ENCODE data around the gene PDIA5. TPM values are rescaled to one million over a fixed set of nuclear protein-coding genes. Genes with fewer than 3 reads are reported as not detected.
"Not testable (repeated sequence)": the region's sequence is repeated elsewhere in the genome, so short reads cannot be mapped to it uniquely, and the experiment has no call there.

PDIA5 gene
- total and polyA plus RNA-seq, 4 donors: 36.8 to 94.6 (median 63.3) TPM

DNA sequence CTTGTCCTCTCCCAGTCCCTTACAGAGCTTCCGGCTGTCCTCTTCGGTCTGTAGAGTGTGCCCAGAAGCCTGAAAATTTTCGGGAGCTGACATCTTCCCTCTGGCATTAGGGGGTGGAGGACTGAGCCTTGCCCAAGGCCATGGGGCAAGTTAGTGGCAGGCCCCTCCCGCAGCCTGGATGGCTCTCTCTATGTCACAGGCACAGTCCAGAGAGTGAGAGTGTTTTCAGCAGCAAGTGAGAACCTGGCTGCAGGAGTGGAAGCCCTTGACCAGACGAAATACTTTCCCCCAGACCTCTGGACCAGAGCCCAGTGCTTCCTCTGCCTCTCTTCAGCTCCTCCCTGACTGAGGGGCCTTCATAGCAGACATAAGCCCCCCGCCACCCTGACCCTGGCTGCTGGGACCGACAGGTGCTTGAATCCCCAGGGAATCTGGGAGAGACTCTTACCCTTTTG, 84.5 kb downstream of the PDIA5 start:
- H3K27me3 ChIP-seq (ENCODE audit: control insufficient read depth in 4 of 4, insufficient read depth in 4 of 4, low read length in 3 of 4): no peaks in the 10 kb centered on the region
- no peak for TF ChIP-seq HNF4G (IDR thresholded peaks at IDR 0.05)
- no peak for TF ChIP-seq MAX (IDR thresholded peaks at IDR 0.05)
- no peak for TF ChIP-seq SP1 (IDR thresholded peaks at IDR 0.05)
- no peak for TF ChIP-seq TAF1 (conservative IDR thresholded peaks at IDR 0.05)
- TF ChIP-seq, protein P1, sequence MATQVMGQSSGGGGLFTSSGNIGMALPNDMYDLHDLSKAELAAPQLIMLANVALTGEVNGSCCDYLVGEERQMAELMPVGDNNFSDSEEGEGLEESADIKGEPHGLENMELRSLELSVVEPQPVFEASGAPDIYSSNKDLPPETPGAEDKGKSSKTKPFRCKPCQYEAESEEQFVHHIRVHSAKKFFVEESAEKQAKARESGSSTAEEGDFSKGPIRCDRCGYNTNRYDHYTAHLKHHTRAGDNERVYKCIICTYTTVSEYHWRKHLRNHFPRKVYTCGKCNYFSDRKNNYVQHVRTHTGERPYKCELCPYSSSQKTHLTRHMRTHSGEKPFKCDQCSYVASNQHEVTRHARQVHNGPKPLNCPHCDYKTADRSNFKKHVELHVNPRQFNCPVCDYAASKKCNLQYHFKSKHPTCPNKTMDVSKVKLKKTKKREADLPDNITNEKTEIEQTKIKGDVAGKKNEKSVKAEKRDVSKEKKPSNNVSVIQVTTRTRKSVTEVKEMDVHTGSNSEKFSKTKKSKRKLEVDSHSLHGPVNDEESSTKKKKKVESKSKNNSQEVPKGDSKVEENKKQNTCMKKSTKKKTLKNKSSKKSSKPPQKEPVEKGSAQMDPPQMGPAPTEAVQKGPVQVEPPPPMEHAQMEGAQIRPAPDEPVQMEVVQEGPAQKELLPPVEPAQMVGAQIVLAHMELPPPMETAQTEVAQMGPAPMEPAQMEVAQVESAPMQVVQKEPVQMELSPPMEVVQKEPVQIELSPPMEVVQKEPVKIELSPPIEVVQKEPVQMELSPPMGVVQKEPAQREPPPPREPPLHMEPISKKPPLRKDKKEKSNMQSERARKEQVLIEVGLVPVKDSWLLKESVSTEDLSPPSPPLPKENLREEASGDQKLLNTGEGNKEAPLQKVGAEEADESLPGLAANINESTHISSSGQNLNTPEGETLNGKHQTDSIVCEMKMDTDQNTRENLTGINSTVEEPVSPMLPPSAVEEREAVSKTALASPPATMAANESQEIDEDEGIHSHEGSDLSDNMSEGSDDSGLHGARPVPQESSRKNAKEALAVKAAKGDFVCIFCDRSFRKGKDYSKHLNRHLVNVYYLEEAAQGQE (IDR thresholded peaks at IDR 0.05): no peak
- no peak for TF ChIP-seq FOXA2 (IDR thresholded peaks at IDR 0.05)
- no peak for TF ChIP-seq JUND (IDR thresholded peaks at IDR 0.05)
- TF ChIP-seq RAD21 (IDR thresholded peaks at IDR 0.05): no peak
- TF ChIP-seq FOXA1 (IDR thresholded peaks at IDR 0.05): no peak
- no peak for TF ChIP-seq RXRA (IDR thresholded peaks at IDR 0.05)
- no peak for TF ChIP-seq EGR1 (IDR thresholded peaks at IDR 0.05; ENCODE audit: low read depth in 2 of 2)
- TF ChIP-seq NR2F2 (IDR thresholded peaks at IDR 0.05): no peak
- TF ChIP-seq GABPA (IDR thresholded peaks at IDR 0.05 in 1 of 2, conservative IDR thresholded peaks at IDR 0.05 in 1 of 2): no peak
- TF ChIP-seq, protein P2, sequence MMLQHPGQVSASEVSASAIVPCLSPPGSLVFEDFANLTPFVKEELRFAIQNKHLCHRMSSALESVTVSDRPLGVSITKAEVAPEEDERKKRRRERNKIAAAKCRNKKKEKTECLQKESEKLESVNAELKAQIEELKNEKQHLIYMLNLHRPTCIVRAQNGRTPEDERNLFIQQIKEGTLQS (IDR thresholded peaks at IDR 0.05): no peak
- H3K36me3 ChIP-seq (ENCODE audit: control insufficient read depth in 4 of 4, insufficient read depth in 3 of 4, low read depth in 1 of 4, low read length in 3 of 4): peaks cover 26 to 73% (median 44%) of the 10 kb centered on the region in 4 donors
- WGBS: 90% methylated on average over 7 of the region's 7 CpGs
- H3K4me1 ChIP-seq (ENCODE audit: control insufficient read depth in 4 of 4, insufficient read depth in 4 of 4, low read length in 3 of 4): peaks cover 10 to 36% (median 28%) of the 10 kb centered on the region in 4 donors
- DNase-seq (ENCODE audit: low spot score): peak; percentile 25
- H3K27ac ChIP-seq (ENCODE audit: low read depth in 1 of 2, low read length in 2 of 2): peak overlapping the region; percentile 7 to 37
- no peak overlapping the region for H3K9ac ChIP-seq (ENCODE audit: low read depth in 1 of 2, low read length in 2 of 2)
- H3K9me3 ChIP-seq (ENCODE audit: control insufficient read depth in 4 of 4, low read length in 3 of 4): no peaks in the 10 kb centered on the region
- no peak overlapping the region for H3K4me3 ChIP-seq (ENCODE audit: low read depth in 1 of 3, low read length in 3 of 3)

DNA sequence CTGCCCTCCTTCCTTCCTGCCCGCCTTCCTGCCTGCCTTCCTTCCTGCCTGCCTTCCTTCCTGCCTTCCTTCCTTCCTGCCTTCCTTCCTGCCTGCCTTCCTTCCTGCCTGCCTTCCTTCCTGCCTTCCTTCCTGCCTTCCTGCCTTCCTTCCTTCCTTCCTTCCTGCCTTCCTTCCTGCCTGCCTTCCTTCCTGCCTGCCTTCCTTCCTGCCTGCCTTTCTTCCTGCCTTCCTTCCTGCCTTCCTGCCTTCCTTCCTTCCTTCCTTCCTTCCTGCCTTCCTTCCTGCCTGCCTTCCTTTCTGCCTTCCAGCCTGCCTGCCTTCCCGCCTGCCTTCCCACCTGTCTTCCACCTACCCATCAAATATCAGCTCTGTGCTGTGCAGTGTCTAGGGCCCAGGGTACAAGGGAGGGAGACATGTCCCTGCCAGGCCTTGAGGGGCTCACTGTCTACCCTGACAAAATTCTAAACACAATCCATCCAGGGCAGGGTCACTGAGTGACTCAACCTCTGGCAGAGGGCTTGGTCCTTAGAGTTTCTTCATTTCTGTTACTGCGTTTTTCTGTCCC, 85.1 kb downstream of the PDIA5 start:
- Histone ChIP-seq H3K4me1 (ENCODE audit: control insufficient read depth in 4 of 4, insufficient read depth in 4 of 4, low read length in 3 of 4) (peaks cover 17 to 42% (median 34%) of the 10 kb centered on the region in 4 donors), H3K27ac (ENCODE audit: low read depth in 1 of 2, low read length in 2 of 2) (peak overlapping the region; percentile 7 to 37), H3K36me3 (ENCODE audit: control insufficient read depth in 4 of 4, insufficient read depth in 3 of 4, low read depth in 1 of 4, low read length in 3 of 4) (peaks cover 23 to 70% (median 43%) of the 10 kb centered on the region in 4 donors)
- whole genome bisulfite sequencing: 68% methylated on average over 3 of the region's 3 CpGs
- not testable (repeated sequence) for H3K4me3 ChIP-seq (ENCODE audit: low read depth in 1 of 3, low read length in 3 of 3); H3K9ac ChIP-seq (ENCODE audit: low read depth in 1 of 2, low read length in 2 of 2); H3K9me3 ChIP-seq (ENCODE audit: control insufficient read depth in 4 of 4, low read length in 3 of 4); H3K27me3 ChIP-seq (ENCODE audit: control insufficient read depth in 4 of 4, insufficient read depth in 4 of 4, low read length in 3 of 4)
- peak; percentile 17 for DNase-seq (ENCODE audit: low spot score)

DNA sequence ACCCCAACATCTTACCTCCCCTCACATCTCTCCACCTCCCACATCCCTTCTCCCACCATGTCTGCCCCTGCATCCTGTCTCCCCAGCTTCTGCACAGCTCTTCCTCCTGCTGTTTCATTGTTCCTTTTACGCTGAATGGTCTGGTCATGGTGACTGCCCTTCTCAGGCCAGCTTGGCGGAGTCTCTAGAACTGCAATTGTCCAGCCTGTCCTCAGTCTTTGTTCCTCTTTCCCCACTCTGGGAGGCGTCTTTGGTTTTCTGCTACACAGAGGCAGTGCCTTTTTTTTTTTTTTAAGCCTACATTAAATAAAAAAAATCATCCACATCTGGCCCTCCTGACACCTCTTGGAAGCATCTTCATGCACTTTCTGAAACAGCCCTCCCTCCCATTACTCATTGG, 85.9 kb downstream of the PDIA5 start:
- peak; percentile 16 for DNase-seq (ENCODE audit: low spot score)
- no peak overlapping the region for H3K9ac ChIP-seq (ENCODE audit: low read depth in 1 of 2, low read length in 2 of 2)
- no peak overlapping the region for H3K27ac ChIP-seq (ENCODE audit: low read depth in 1 of 2, low read length in 2 of 2)
- WGBS: 93% methylated on average over 3 of the region's 3 CpGs
- peaks cover 19 to 50% (median 42%) of the 10 kb centered on the region in 4 donors for H3K4me1 ChIP-seq (ENCODE audit: control insufficient read depth in 4 of 4, insufficient read depth in 4 of 4, low read length in 3 of 4)
- H3K27me3 ChIP-seq (ENCODE audit: control insufficient read depth in 4 of 4, insufficient read depth in 4 of 4, low read length in 3 of 4): no peaks in the 10 kb centered on the region
- H3K4me3 ChIP-seq (ENCODE audit: low read depth in 1 of 3, low read length in 3 of 3): no peak overlapping the region
- no peaks in the 10 kb centered on the region for H3K9me3 ChIP-seq (ENCODE audit: control insufficient read depth in 4 of 4, low read length in 3 of 4)
- peaks cover 19 to 62% (median 37%) of the 10 kb centered on the region in 4 donors for H3K36me3 ChIP-seq (ENCODE audit: control insufficient read depth in 4 of 4, insufficient read depth in 3 of 4, low read depth in 1 of 4, low read length in 3 of 4)
- TF ChIP-seq, protein P1 (IDR thresholded peaks at IDR 0.05): no peak
- no peak for TF ChIP-seq FOXA2 (IDR thresholded peaks at IDR 0.05)
- no peak for TF ChIP-seq RAD21 (IDR thresholded peaks at IDR 0.05)
- TF ChIP-seq SP1 (IDR thresholded peaks at IDR 0.05): no peak
- TF ChIP-seq HNF4G (IDR thresholded peaks at IDR 0.05): no peak
- TF ChIP-seq MAX (IDR thresholded peaks at IDR 0.05): no peak
- TF ChIP-seq RXRA (IDR thresholded peaks at IDR 0.05): no peak
- TF ChIP-seq NR2F2 (IDR thresholded peaks at IDR 0.05): no peak
- TF ChIP-seq YY1 (IDR thresholded peaks at IDR 0.05): no peak
- TF ChIP-seq, protein P3, sequence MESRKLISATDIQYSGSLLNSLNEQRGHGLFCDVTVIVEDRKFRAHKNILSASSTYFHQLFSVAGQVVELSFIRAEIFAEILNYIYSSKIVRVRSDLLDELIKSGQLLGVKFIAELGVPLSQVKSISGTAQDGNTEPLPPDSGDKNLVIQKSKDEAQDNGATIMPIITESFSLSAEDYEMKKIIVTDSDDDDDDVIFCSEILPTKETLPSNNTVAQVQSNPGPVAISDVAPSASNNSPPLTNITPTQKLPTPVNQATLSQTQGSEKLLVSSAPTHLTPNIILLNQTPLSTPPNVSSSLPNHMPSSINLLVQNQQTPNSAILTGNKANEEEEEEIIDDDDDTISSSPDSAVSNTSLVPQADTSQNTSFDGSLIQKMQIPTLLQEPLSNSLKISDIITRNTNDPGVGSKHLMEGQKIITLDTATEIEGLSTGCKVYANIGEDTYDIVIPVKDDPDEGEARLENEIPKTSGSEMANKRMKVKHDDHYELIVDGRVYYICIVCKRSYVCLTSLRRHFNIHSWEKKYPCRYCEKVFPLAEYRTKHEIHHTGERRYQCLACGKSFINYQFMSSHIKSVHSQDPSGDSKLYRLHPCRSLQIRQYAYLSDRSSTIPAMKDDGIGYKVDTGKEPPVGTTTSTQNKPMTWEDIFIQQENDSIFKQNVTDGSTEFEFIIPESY (IDR thresholded peaks at IDR 0.05): no peak
- TF ChIP-seq JUND (IDR thresholded peaks at IDR 0.05): no peak
